Mucosa of stomach (tissue), 1 donor: ENCODE measurements around the gene KREMEN2.

Experiments used
- H3K27me3 ChIP-seq: one replicate; pipeline ENCODE4 v1.7.0; 2013; ENCODE audit warnings: mild to moderate bottlenecking, low read length; ENCODE audit not compliant: control insufficient read depth, insufficient read depth
- H3K36me3 ChIP-seq: one replicate; pipeline ENCODE4 v1.7.0; 2013; ENCODE audit warnings: low read length; ENCODE audit not compliant: control insufficient read depth, insufficient read depth
- H3K4me1 ChIP-seq: one replicate; pipeline ENCODE4 v1.7.0; 2013; ENCODE audit warnings: mild to moderate bottlenecking, low read length; ENCODE audit not compliant: control insufficient read depth, insufficient read depth
- H3K4me3 ChIP-seq: one replicate; pipeline ENCODE4 v1.7.0; 2013; ENCODE audit warnings: low read length
- H3K9ac ChIP-seq: one replicate; pipeline ENCODE4 v1.7.0; 2013; ENCODE audit warnings: mild to moderate bottlenecking, low read length, moderate library complexity
- H3K9me3 ChIP-seq: one replicate; pipeline ENCODE4 v1.7.0; 2013; ENCODE audit warnings: mild to moderate bottlenecking, low read length, moderate library complexity; ENCODE audit not compliant: control insufficient read depth
- donor health status: Pancreatic carcinoma.

KREMEN2 gene

GRCh38 chr16:3017344-3017743 is 53.3 kb downstream of the KREMEN2 start:
- Histone ChIP-seq H3K4me3 (no peak overlapping the region), H3K36me3 (no peaks in the 10 kb centered on the region), H3K9me3 (no peaks in the 10 kb centered on the region), H3K4me1 (peaks cover 22% of the 10 kb centered on the region), H3K27me3 (peaks cover 27% of the 10 kb centered on the region), H3K9ac (no peak overlapping the region)
